Measurements from ENCODE around the gene TMC3.

- TF ChIP-seq CTCF (IDR thresholded peaks at IDR 0.05) (no peak), POLR2A (IDR thresholded peaks at IDR 0.05) (no peak), EP300 (IDR thresholded peaks at IDR 0.05) (no peak), POLR2AphosphoS5 (IDR thresholded peaks at IDR 0.05) (no peak)
Observed at GRCh38 chr15:81337241-81337640, 36.8 kb downstream of the TMC3 start.

Measured in stomach (tissue), 4 donors.